GM21423 (cell line): ENCODE measurements around the gene ASF1B.
"Not testable (repeated sequence)": the region's sequence is repeated elsewhere in the genome, so short reads cannot be mapped to it uniquely, and the experiment has no call there.

Experiments
- ATAC-seq: cut with Tn5 transposase; IDR thresholded peaks from one replicate; pipeline ENCODE4 v1.9.1; 2021; ENCODE audit warnings: mild to moderate bottlenecking, moderate library complexity; ENCODE audit not compliant: unreplicated experiment

The ASF1B gene

DNA sequence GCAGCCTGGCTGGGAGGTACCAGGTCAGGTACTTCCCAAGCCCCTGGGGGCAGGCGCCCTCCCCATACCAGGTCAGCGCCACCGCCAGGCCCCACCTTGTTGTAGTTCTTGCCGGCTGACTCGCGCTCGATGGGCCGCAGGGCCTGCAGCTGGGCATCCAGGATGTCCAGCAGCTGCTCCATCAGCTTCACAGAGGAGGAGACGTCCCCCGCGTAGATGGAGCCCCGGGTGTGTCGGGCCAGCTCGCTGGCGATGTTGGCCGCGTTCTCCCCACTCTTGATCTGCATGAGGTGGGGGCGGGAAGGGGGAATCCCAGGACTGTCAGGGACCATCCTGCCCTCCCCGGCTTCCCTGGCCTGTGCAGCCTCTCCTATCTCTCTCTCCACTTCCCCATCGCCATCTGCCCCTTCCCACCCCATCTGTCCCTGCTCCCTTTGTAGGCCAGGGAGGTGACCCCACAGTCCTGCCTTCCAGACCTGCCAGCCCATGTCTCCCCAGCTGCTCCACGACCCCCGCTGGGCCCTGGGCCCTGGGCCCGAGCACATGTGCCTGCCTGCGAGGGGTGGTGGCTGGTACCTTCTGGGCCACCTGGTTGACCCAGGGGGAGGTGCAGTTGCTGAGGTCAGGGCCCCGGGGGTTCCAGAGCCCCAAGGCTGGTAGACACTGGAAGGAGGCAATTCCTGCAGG, 23.8 kb upstream of the ASF1B start:
- ATAC-seq = no peak

DNA sequence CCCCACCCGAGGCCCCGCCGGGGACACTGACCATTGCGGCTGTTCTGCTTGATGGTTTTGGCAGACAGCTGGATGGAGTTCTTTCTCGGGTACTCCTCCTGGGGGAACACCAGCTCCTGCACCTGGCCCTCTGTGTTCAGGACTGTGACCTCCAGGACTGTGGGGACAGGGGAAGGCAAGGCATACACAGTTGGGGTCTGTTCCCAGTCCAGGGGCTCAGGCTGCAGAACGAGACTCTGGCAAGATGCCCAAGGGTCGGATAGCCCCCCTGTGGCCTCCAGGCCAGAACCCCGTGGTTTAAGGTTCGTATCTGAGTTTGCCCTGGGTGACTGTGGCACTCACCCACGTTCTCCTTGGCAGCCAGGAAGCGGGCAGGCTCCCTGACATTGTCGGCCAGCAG, 22.7 kb upstream of the ASF1B start:
- ATAC-seq = no peak

- ATAC-seq = no peak
Observed at GRCh38 chr19:14158276-14159023, 22.1 kb upstream of the ASF1B start.

DNA sequence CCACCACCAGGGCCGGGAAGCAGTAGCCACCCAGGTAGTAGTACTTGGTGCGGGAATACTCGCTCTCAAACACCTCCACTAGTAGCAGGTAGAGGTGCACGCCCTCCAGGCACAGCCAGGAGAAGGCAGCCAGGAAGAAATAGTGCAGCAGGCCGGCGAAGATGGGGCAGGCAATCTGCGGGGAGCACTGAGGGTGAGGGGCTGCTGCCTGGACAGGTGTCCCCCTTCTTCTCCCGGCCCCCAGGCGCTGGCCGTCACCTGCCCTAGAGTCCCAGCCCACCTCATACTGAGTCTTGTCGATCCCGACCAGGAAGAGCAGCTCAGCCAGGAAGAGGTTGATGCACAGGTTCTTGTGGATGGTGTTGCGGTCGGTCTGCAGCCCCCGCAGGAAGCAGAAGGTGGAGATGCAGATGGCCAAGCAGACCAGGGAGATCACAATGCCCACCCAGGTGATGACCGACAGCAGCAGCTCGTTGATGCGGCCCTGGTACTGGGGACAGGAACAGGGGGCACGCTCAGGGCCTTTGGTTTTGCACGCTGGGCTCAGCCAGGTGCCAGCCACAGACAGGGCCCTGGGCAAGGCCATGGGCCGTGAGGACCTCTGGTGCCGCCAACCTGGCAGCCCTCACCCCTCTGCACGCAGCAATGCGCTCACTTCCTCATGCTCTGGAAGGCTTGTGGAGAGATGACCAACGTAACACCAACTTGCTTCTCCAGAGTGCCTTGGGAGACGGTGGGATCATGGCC, 20.8 kb upstream of the ASF1B start:
- no peak for ATAC-seq

- ATAC-seq = no peak
Observed at GRCh38 chr19:14156122-14156521, 19.7 kb upstream of the ASF1B start.

DNA sequence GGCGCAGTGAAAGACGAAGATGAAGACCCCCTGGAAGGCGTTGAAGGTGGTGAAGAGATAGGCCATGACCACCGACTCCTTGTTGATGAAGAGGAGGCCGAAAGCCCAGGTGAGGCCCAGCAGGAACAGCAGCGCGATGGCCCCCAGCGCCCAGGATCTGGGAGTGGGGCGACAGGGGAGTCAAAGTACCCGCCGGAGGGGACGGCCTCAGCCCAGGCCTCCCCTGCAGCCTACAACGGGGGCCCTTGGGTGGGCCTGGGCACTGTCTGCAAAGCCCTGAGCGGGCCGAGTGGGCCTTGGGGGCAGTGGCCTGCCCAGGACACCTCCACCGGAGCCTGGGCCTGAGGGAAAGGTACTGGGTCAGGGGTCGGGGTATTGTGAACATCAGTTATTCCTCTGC, 19.0 kb upstream of the ASF1B start:
- no peak for ATAC-seq

DNA sequence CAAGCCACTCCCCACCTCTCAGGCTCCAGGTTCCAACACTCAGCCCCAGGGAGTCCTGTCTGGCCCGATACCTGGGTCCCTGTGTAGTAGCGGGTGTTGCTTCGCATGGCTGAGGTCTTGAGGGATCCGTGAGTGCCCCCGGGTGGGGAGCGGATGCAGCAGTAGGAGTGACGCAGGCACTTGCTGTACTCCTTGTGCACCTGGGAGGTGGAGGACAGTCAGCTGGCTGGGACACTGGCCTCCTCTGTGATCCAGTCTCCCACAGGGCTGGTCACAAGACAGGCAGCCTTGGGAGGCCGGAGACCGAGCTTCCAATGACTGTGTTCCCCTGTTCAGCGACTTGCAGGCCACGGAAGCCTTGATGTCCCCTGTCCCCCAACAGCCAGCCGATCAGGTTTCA, 16.3 kb upstream of the ASF1B start:
- ATAC-seq = no peak

- ATAC-seq = no peak
Observed at GRCh38 chr19:14150770-14151661, 14.6 kb upstream of the ASF1B start.

DNA sequence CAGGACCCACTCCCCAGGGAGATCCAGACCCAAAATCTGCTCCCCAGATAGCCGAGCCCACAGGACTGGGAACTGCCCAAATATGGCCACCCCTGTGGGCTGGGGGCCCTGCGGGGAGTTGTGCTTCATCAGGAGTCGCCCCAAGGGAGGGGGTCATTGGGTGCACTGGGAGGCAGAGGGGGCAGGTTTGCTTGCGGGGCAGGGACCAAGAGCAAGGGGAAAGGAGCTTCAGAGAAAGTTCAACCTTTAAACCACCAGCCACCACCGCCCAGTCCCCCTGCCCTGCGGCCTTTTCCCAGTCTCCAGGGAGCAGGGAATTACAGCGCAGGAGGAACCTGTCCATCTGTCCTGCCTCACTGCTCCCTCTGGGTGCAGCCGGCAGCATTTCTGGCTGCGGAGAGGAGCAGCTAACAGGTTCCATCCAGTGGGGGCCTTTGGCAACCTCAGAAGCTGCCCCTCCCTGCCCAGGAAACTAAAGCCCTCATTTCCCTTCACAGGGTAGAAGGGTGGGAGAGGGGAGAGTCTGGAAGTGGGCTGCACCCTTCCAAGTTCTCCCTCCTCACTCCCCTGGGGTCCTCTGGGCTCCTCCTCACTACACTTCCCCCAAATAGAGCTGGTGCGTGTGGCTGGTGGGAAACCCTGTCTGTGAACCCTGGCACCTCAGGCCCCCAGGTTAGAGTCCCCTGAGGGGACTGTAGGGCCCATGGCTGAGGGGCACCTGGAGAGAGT, 13.8 kb upstream of the ASF1B start:
- ATAC-seq = no peak

GRCh38 chr19:14149509-14149994, 13.2 kb upstream of the ASF1B start:
- ATAC-seq = no peak

DNA sequence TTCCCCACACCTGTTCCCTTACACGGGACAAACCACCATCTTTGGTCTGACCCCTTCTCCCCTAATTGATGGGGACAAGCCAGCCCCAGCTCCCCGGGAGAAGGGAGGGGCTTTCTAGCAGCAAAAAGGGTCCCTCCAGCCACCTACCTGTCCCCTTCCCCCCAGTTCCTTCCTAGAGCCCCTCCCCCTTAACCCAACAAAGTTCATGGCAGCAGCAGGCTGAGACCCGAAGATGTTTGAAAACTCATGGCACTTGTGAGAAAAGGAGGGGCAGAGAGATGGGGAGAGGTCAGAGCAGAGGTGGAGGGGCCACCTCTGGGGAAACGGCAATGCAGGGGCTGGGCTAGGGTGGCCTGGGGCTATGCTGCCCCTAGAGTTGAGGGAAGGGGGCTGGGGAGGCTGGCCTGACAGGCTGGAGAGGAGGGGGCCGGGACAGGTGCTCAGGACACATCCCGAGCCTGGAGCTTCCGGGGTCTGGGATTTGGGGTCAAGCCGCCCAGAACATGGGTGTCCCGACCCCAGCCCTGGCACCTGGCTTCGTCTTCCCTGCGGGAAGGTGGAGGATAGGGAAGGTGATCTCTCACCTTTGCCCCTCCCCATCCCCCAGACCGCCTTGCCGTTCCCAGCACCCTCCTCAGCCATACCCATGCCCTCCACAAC, 12.5 kb upstream of the ASF1B start:
- ATAC-seq = no peak

DNA sequence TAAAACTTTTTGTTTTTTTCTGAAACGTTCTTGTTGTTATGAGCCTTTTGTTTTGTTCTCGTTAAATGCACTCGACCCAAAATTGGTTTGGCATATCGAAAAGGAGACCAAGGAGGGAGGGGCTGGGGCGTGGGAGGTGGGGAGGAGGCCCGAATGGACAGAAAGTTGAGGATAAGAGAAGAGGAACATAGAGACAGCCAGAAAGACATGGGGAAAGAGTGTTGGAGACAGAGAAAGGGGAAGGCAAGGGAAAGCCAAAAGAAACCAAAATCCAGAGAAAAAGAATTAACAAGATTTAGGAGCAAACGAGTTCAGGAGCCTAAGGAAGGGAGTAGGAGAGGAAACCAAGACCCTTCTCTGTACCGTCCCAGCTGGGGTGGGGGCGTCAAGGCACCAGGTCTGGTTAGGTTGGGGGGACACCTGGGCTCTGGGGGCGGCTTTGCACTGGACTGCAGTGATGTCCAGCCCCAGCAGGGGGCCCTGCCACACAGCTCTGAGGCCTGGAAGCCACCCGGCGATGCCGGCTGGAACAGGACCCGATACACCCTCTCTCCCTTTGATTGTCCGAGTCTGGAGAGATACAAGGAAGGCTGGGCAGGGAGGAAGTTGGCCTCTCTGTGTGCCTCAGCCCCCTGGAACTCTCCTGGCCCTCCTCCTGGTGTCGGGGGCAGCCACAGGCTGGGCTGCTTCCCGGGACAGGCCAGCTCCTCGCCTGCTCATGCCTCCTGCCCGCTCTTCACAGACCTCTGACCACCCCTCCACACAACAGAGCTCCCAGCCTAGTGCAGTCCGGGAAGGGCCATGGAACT, 11.6 kb upstream of the ASF1B start:
- ATAC-seq = no peak

GRCh38 chr19:14146789-14147216, 10.4 kb upstream of the ASF1B start:
- ATAC-seq = no peak

GRCh38 chr19:14146169-14146568, 9.8 kb upstream of the ASF1B start:
- ATAC-seq = not testable (repeated sequence)

GRCh38 chr19:14145381-14145780, 9.0 kb upstream of the ASF1B start:
- ATAC-seq = no peak

GRCh38 chr19:14142262-14143190, 6.1 kb upstream of the ASF1B start:
- no peak for ATAC-seq

- ATAC-seq = no peak
Observed at GRCh38 chr19:14141041-14141440, 4.7 kb upstream of the ASF1B start.

DNA sequence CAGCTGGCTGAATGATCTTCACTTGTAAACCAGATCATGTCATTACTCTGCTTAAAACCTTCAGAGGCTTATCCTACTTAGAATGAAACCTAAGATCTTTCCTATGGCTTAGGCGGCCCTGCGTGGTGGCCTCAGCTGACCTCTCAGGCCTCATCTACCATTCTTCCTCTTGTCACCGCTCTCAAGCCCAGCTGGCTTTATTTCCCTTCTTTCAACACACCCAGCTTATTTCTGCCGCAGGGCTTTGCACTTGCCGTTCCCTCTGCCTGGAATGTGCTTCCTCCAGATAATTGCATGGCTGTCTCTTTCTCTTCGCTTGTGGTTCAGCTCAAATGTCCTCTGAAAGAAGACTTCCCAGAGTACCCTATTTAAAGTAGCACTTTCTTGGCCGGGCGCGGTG, 3.6 kb upstream of the ASF1B start:
- ATAC-seq = no peak
